CD4-positive, alpha-beta T cell treated with Interleukin-10 for 1 hour (primary cell): ENCODE results near the gene DDR2.

ENCODE experiments used
- DNase-seq: peaks from one replicate; pipeline ENCODE4 v3.0.0-alpha.2; 2020

DDR2 gene

DNA sequence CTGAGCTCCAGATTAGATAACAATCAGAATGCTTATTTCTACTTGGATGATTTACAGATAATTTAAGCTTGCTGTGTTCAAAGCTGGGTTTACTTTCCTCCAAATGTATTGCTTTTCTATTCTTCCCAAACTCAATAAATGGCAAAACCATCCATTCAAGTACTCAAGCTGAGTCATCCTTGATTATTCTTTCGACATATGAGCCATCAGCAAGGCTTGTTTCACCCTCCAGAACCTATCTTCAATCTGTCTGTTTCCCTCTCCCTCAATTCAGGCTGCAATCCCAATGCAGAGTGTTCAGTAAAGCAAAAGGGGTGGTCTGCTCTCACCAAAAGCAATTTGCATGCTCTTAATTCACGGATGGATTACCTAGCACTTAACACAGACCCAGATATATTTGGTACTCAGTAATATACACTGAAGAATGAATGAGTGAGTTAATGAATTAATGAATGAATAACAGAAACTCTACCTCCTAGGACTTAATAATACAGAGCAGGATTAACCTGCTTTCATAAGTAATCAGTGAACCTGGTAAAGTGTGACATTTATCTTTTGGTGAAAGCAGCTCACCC, 41.9 kb downstream of the DDR2 start:
- DNase-seq: no peak

DNA sequence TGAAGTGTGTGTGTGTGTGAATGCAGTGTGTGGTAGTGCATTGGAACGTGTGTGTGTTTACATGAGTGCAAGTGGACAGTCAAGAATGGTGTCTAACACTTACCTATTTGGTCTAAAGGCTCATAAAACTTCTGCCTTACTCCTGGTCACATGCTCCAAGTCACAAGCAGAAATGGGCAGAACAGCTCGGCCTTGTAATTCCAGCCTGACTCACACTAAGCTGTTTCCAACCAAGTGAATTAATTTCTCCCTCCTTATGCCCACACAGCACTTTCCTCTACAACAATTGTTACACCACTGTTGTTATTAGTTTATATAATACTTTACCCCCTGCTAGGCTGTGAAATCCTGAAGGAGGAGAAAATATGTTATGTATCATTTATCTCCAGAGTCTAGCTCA, 43.8 kb downstream of the DDR2 start:
- no peak for DNase-seq

DNA sequence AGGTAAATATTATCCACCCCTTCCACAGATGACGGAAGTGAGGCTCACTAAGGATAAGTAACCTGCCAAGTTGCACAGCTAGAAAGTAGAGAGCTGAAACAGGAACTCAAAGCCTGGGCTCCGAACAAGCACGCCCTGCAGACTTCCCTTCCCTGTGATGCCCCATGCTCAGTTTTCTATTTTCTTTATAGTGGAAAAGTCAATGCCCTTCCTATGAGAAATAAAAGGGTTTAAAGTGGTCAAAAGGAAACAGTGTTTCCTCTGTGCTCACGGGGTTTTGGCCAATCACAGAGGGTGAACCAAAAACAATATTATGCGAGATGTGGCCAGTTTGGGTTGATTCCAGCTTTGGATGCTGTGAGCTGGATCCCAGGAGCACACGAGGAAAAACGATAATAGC, 44.5 kb downstream of the DDR2 start:
- DNase-seq: no peak

DNA sequence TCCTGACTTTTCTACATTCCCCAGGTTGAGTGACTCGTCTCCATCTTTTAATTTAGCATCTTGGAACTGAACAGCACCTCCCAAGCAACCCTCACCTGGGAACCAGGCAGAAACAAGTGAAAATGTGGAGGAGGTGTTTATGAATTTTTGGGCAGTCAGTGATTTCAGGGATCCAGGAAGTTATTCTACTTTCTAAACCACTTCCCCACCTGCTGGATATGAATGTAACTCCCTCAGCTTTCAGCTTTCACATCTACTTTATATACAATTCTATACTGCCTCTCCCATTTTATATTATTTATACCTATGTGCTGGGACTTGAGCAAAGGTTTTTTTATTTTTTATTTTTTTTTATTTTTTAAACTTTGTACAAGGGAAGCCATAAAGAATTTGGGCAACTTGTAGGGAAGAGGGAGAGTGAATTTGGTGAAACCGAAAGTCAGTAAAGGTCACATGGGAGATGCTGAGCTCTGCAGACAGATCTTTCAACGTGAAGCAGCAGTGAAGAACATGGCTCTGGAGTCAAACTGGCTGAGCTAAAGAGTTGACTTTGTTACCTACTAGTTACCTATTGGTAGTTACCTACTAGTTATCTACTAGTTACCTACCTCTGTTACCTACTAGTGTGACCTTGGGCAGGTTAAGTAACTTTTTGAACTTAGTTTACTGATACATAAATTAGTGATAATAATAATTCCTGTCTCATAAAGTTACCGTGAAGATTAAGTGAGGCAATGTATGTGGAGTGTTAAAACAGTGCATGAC, 45.5 kb downstream of the DDR2 start:
- no peak for DNase-seq

DNA sequence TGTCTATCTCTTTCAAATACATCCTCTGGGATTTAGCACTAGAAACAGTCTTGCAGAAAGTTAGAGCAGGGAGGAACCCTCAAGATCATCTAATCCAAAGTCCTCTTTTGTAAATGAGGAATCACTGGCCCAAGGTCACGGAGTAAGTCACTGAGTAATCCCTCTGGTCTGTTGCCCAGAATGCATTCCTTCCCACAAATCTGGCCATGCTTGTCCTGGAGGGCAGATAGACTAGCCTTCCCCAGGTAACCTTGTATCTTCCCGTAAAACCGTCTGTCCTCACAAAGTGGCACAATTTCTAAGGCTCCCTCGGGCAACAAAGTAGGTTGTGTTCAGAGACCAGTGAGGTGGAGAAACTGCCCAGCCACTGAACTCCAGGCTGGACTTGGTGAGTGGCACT, 46.2 kb downstream of the DDR2 start:
- no peak for DNase-seq

DNA sequence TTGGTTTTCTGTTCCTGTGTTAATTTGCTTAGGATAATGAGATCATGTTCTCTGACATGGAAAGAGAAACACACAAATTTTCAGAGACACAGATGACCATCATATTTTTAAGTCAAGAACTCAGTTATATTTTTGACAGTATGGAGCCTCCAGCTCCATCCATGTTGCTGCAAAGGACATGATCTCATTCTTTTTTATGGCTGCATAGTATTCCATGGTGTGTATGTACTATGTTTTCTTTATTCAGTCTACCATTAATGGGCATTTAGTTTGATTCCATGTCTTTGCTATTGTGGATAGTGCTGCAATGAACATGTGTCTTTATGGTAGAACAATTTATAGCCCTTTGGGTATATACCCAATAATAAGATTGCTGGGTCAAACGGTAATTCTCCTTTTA, 47.0 kb downstream of the DDR2 start:
- DNase-seq: no peak

DNA sequence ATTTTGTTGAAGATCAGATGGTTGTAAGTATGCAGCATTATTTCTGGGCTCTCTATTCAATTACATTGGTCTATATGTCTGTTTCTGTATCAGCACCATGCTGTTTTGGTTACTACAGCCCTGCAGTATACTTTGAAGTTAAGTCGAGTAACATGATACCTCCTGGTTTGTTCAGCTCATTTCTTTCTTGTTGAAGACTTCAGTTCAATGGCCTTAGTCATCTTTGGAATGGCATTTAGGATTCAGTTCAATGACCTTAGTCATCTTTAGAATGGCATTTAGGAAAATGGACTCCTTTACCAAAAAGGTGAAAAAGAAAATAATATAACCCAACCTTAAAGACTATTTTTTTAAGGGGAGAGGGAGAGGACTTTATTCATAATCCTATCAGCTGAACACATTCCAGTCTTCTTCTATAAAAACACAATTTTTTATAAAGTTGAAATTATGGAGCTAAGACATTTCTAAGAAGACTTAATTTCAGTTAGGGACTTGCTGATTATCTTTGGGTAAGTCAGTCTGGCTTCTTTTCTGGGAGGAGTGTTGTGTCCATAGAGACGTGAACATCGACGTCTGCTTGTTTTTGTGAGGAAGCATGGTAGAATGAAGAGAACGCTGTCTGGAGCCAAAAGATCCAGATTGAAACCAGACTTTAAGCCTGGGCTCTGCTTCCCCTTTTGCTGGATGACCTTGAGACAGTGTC, 48.3 kb downstream of the DDR2 start:
- no peak for DNase-seq

DNA sequence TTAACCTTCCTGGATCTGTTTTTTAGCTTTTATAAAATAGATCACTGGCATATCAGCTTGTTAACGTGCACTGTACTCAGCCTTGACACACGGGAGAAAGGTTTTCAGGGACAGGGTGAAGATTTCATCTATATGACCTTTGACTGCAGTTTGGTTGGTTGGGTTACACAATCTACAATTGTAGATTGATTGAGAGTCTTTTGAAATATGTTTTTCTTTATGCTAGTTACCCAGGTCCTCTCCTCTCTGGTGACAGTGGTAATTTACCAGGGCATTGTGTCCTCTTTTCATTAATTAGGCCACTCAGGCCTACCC, 48.8 kb downstream of the DDR2 start:
- no peak for DNase-seq

DNA sequence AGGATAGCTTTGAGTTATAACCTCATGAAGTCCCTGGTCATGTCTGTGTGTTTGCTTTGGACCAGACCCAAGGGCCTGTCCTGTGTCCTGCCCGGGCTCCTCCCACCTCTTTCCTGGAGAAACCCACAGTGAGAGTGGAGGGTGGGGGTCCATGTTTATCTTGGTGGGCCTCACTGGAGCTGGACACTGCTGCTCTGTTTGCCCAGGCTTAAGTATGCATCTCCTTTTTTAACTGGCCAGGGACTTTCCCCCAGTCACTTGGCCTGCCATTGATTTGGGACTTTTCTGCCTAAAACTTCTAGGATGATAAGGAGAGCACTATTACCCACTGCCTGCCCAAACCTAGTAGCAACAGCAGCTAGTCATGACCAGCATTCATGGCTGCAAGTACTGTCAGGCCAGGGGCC, 49.8 kb downstream of the DDR2 start:
- no peak for DNase-seq

DNA sequence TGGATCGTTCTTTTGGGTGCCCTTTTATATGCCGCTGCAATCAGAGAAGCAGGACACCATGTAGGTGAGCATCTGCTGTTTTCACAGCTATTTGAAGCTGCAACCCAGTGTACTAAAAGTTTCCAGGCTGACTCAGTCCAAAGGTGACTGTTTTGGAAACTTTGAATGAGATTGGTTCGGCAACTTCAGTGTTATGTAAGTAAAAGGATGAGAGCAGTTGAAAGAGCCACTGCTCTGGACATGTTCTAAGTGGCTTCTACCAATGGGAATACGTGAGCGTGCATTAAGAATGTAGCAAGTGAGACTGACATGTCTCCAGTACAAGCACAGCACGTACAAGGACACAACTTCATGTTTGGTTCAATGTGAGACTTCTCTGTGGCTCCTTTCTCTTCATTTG, 55.6 kb downstream of the DDR2 start:
- DNase-seq: no peak

DNA sequence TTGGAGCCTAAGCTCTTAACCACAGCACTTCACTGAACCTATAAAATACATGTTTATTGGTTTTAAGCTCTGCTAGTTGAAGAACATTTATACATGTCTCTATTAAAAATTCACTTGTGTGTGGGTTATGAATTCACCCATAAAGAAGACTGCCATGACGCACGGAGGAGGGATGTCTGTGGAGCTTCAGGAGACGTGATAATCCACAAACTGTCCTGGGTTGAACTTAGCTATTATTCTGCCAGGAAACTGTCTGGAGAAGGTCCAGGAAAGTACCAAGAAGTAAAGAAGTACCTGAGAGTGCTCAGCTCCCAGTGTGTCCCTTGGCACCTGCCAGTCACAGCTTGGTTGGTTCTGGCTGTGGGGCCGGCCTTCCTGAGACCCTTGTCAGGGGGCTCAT, 56.3 kb downstream of the DDR2 start:
- DNase-seq: no peak

DNA sequence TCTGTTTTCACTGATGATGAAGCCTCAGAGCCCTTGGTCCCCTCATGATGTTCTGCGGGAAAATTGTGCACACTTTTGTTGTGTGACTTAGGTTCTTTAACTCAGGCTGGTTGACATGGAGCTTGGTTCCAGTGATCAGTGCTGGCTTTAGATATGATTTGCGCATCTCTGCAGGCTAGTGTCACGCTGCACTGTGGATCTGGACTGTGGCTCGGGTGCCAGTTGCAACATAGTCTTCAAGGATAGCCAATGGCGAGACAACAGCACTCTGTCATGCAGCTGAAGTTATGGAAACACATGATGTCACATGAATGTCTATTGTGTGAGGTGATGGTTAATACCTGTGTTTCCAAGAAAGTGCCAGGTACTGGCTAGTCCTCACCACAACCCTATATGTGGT, 56.7 kb downstream of the DDR2 start:
- DNase-seq: no peak

DNA sequence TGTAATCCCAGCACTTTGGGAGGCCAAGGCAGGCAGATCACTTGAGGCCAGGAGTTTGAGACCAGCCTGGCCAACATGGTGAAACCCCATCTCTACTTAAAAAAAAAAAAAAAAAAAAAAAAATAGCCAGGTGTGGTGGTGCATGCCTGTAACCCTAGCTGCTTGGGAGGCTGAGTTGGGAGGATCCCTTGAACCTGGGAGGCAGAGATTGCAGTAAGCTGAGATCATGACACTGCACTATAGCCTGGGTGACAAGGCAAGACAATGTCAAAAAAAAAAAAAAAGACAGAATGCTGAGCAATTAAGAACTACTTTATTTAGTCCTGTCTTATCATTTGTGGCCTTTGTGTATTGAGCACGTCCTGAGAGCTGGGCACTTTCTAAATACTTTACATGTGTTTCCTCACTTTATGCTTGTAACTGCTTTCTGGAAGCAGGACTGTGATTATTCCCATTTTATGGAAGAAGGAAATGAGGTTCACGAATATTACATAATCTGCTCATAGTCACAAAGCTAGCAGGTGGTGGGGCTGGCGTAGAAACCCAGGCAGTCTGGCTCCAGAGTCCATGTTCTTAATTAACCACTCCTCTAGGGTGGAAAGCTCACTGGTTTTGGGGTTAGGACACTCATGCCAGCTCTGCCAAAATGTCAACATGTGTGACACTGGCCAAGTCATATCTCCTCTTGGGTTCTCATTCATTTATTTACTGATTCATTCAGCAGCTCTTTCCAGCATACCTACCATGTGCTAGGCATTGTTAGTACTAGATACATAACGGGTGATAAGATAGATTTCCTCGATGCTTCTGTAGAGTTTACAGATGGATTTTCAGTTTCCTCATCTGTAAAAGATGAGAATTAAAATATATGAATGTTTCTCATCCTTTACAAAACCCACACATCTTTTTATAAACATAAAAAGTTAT, 57.7 kb downstream of the DDR2 start:
- DNase-seq: no peak

DNA sequence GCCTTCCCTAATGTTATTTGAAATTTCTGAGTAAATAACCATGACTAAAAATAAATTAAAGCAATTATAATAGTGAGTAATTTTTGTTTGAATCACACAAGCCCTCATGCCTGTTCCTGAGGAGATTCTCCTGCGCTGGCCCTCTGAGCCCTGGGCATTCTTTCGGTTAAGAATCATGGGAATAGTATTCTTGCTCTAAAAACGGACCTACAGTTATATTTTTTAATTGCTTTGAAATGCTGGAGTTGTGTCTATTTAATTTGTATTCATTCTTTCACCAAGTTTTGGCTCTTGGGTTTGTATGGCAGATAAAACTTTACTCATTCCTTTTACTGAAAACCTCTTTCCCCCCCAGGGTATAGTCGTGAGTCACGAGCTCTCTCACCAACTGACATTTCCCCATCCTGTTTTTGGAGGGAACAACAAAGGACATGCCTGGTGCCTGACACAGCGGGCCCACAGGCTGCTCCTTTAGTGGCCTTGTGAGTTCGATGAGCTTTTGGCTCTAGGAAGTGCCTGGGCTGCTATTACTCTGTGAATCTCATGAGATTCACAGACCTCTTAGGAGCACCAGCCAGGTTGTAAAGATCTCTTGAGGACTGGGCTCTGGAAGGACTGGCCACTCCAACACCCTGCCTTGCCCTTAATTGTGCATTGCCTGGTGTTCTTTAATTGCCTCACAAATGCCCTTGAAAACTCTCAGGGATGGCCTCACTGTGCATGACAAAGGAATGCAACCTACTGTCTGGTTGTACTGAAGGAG, 58.6 kb downstream of the DDR2 start:
- DNase-seq: no peak

DNA sequence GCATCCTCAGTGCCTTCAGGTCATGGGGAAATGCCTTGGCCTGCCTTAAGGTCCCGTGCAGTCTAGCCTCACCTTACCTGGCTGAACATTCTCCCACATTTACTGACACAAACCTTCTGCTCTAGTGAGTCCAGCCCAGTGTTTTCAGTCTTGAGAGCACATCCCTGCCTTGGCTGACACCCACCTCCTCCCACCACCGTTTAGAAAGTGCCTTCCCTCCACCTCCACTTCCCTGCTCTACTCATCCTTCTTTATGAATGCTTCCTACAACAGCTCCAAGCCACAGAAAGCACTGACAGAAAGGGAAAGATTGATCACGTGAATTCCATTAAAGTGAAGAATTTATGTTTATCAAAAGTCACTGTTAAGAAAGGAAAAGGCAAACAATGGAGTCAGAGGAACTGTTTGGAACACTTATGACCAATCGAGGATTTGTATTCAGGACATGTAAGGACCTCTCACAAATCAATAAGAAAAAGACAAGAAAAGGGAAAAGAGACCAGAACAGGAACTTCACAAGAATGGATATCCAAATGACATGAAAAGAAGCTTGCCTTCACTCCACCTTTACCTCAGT, 59.8 kb downstream of the DDR2 start:
- DNase-seq: no peak

DNA sequence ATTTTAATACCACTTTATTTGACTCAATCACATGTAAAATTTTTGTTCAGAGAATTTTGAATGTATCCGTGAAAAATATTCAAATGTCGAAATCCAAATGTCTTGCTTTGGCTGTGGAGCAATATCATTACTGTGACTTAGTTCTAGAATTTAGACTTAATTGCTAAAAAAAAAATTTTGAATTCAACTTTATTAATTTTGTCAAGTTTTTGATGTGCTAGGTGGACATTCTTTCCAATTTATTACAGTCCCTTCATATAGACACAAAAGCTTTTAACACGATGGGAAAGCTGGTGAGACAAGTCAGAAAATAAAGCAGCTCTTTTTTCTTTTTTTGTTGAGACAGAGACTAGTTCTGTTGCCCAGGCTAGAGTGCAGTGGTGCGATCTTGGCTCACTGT, 62.6 kb downstream of the DDR2 start:
- DNase-seq: no peak

DNA sequence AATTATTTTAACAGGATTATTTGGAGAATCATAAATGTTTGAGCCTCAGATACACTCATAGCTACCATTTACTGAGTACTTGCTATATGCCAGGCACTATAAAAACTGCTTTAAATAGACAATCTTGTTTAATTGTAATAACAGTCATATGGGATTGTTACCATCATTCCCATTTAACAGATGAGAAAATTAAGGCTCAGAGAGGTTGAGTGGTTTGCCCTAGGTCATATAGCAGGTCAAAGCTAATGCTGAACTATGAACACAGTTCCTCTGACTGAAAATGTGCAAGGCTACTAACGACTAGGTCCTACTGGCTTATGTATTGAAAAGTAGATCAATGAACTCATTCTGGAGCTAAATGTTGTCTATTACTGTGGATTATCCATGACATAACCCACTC, 63.4 kb downstream of the DDR2 start:
- DNase-seq: no peak

DNA sequence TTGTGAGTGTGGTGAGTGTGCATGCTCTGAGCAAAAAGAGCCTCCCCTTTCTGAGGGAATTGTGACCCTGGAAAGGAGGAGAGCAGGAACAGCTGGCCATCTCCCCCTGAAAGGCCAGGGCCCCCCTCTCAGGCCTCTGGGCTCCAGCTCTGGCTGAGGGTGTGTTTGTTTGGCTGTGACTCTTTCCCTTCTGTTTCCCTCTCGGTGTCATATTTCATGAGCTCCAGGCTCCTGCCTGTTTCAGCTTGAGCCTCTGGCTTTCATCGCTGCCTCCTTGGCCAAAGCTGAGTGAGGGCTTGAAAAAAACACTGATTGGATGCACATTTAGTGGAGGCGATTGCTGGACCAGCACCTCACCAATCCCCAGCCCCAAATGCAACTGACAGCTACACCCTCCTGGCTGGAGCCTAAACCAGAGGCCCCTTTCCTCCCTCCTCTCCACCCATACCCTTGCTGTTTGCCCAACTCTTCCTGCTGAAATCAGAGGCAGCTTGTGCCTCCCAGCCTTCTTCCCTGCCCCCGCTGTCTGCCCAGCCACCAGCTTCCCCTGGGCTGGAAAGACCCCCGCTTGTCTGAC, 64.1 kb downstream of the DDR2 start:
- DNase-seq: no peak

DNA sequence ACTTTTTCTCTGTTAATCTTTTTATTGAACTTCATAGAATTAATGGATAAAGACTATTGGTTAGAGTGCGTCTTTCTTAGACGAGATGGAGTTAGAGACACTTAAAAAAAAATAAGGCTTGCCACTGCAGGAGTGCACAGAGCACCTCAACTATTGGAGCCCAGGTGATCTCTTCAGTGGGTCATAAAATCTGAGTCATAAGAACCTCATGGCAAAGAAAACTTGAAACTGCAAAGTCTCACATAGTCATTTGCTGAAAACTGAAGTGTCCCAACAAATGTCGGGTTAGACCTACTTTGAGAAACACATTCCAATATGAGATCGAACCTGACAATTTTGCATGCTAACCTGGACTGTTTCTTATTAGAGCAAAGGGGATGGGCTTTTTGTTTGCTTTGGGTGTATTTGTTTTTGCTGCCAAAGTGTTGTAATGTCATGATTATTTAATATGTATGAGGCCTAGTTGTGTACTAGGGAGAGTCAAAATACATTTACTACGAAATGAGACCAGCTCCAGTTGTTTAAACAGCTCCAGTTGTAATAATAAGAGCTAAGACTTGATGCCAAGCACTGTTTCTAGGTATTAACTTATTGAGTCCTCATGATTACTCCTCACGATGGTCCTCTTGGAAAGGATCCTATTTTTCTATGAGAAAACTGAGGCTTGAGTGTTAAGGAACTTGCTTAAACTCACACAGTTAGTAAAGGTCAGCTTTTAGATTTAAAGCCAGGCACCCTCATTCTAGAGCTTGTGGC, 65.1 kb downstream of the DDR2 start:
- no peak for DNase-seq

DNA sequence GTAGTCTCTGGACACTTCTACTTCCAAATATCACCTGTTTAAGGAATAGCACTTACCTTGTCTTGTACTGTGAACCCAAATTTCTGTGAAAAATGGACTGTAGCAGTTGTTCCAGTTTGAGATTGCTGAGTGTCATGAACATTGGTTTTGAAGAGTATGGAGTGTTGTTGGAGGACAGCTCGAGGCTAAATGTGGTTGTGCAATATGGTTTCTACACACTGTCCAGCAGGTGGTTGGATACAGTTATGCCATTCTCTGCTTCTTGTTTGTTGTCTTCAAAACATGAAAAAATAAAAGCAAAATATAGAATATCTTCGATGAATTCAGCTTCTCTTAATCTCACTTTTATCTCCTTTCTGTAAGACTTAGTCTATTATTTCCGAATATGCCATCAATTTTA, 67.1 kb downstream of the DDR2 start:
- DNase-seq: no peak

DNA sequence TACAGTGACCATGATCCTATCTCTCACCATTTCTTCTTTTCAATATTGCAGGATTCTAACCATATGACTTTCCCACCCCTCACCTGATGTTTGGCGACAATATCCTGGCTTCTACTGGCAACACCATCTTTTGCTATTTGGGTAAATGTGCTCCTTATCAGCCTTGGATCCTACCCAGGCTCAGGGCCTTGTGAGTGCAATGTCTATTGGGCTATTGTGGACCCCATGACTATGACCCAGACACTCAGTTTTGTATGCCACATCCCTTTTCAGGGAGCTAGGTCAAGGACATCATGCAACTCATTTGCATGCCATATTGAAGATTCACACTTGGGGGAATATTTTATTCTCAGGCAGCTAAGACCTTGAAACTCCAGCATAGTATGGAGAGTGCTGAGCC, 67.9 kb downstream of the DDR2 start:
- DNase-seq: no peak
